Nephron progenitor cell (in vitro differentiated cells): Measurements from ENCODE around the gene BPIFB4.

Experiments used
- DNase-seq: peaks from one replicate; pipeline ENCODE4 v3.0.0; 2021
- H3K27ac Mint-ChIP-seq: 2 replicates; pipeline ENCODE4 v1.8.0; 2021; ENCODE audit warnings: mild to moderate bottlenecking, moderate library complexity, mixed read lengths
- H3K27me3 Mint-ChIP-seq: 2 replicates; pipeline ENCODE4 v1.8.0; 2021; ENCODE audit warnings: mild to moderate bottlenecking, low read depth, mixed read lengths; ENCODE audit not compliant: poor library complexity
- H3K36me3 Mint-ChIP-seq: 2 replicates; pipeline ENCODE4 v1.8.0; 2021; ENCODE audit warnings: low read depth, mixed read lengths
- H3K4me1 Mint-ChIP-seq: 2 replicates; pipeline ENCODE4 v1.8.0; 2021; ENCODE audit warnings: mixed read lengths
- H3K4me3 Mint-ChIP-seq: 2 replicates; pipeline ENCODE4 v1.8.0; 2021; ENCODE audit warnings: mild to moderate bottlenecking, moderate library complexity, mixed read lengths
- H3K9me3 Mint-ChIP-seq: 2 replicates; pipeline ENCODE4 v1.8.0; 2021; ENCODE audit warnings: mild to moderate bottlenecking, moderate library complexity, mixed read lengths
- CTCF ChIP-seq: fragments of 200-600 bp; sonication (generic); IDR thresholded peaks from 2 replicates; pipeline ENCODE4 v1.5.0; 2021; ENCODE audit warnings: antibody characterized with exemption

The BPIFB4 gene

GRCh38 chr20:33034115-33034514 is 45.3 kb upstream of the BPIFB4 start:
- Mint-ChIP-seq H3K4me3 (no peak overlapping the region), H3K27me3 (peaks cover 34% of the 10 kb centered on the region), H3K36me3 (no peaks in the 10 kb centered on the region), H3K9me3 (no peaks in the 10 kb centered on the region), H3K27ac (no peak overlapping the region), H3K4me1 (no peaks in the 10 kb centered on the region)
- no peak for TF ChIP-seq CTCF
- no peak for DNase-seq

- H3K27ac Mint-ChIP-seq: no peak overlapping the region
- no peaks in the 10 kb centered on the region for H3K9me3 Mint-ChIP-seq
- no peaks in the 10 kb centered on the region for H3K36me3 Mint-ChIP-seq
- TF ChIP-seq CTCF: no peak
- DNase-seq: no peak
- H3K4me1 Mint-ChIP-seq: no peaks in the 10 kb centered on the region
- peaks cover 41% of the 10 kb centered on the region for H3K27me3 Mint-ChIP-seq
- H3K4me3 Mint-ChIP-seq: no peak overlapping the region
These were observed 44.4 kb upstream of the BPIFB4 start for GRCh38 chr20:33034901-33035492.

GRCh38 chr20:33037456-33037855 is 42.0 kb upstream of the BPIFB4 start:
- H3K27me3 Mint-ChIP-seq: peaks cover 39% of the 10 kb centered on the region

GRCh38 chr20:33038243-33038642 is 41.2 kb upstream of the BPIFB4 start:
- H3K27ac Mint-ChIP-seq: no peak overlapping the region
- H3K4me1 Mint-ChIP-seq: no peaks in the 10 kb centered on the region
- H3K9me3 Mint-ChIP-seq: no peaks in the 10 kb centered on the region
- no peaks in the 10 kb centered on the region for H3K36me3 Mint-ChIP-seq
- peaks cover 38% of the 10 kb centered on the region for H3K27me3 Mint-ChIP-seq
- H3K4me3 Mint-ChIP-seq: no peak overlapping the region
- DNase-seq: no peak
- no peak for TF ChIP-seq CTCF

More at GRCh38 chr20:33037456-33037855, 42.0 kb upstream of the BPIFB4 start:
- Mint-ChIP-seq H3K9me3 (no peaks in the 10 kb centered on the region), H3K36me3 (no peaks in the 10 kb centered on the region), H3K4me3 (no peak overlapping the region), H3K4me1 (no peaks in the 10 kb centered on the region), H3K27ac (no peak overlapping the region)
- no peak for DNase-seq
- TF ChIP-seq CTCF: no peak

- H3K4me1 Mint-ChIP-seq: no peaks in the 10 kb centered on the region
- TF ChIP-seq CTCF: no peak
- no peak overlapping the region for H3K27ac Mint-ChIP-seq
These were observed 37.0 kb upstream of the BPIFB4 start for GRCh38 chr20:33042430-33042829.

GRCh38 chr20:33042983-33043730 is 36.3 kb upstream of the BPIFB4 start:
- Mint-ChIP-seq H3K27me3 (peaks cover 20% of the 10 kb centered on the region), H3K27ac (no peak overlapping the region), H3K36me3 (no peaks in the 10 kb centered on the region), H3K4me3 (no peak overlapping the region), H3K4me1 (no peaks in the 10 kb centered on the region), H3K9me3 (peaks cover 23% of the 10 kb centered on the region)
- no peak for DNase-seq
- TF ChIP-seq CTCF: no peak

More at GRCh38 chr20:33042430-33042829, 37.0 kb upstream of the BPIFB4 start:
- H3K9me3 Mint-ChIP-seq: peaks cover 23% of the 10 kb centered on the region
- no peak for DNase-seq
- no peak overlapping the region for H3K4me3 Mint-ChIP-seq
- no peaks in the 10 kb centered on the region for H3K36me3 Mint-ChIP-seq
- peaks cover 25% of the 10 kb centered on the region for H3K27me3 Mint-ChIP-seq
